ENCODE results near the gene FPGS.

Gene FPGS

DNA sequence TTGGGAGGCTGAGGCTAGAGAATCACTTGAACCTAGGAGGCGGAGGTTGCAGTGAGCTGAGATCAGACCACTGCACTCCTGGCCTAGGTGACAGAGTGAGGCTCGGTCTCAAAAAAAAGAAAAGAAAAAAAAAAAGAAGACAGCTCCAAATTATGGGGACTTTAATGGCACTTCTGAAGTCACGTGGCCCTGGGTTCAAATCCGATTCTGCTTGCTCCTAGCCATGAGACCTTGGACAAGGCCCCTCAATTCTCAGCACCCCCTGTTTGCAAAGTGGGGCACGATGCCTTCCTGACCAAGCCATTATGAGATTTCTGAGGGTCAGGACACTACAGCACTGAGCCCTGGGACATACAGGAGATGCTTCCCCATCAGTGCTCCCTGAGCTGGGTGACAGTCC, 52.8 kb downstream of the FPGS start:
- in situ Hi-C loops (cut with MboI; ENCODE audit: low sequenced_read_pairs), result no loop called here

DNA sequence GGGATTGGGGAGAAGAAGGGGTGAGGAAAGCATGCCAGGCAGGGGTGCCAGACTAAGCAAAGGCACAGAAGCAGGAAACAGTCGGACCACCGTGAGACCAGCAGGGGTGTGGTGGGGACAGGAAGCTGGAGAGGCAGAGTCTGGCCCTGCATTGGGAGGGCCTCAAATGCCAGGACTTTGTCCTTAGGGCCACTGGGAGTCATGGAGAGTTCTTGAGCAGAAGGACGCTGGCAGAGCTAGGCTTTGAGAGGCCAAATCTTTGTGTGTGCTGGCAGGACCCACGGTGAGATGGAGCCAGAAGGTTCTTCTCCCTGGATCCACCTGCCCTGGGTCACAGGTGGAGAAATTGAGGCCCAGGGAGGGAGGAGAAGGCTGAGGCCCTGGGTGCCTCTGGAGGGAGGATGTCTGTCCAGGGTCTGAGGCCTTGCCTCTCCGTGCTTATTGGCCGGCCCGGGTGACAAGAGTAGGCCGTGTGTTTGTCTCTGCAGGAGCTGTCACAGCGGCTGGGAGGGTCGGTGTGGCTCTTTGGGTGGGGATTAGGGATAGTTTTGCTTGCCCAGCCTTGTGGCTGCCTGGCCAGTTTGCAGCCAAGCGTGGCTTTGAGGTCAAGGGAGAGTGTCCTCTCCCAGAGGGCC, 53.5 kb downstream of the FPGS start:
- in situ Hi-C loops (cut with MboI; ENCODE audit: low sequenced_read_pairs), result no loop called here

DNA sequence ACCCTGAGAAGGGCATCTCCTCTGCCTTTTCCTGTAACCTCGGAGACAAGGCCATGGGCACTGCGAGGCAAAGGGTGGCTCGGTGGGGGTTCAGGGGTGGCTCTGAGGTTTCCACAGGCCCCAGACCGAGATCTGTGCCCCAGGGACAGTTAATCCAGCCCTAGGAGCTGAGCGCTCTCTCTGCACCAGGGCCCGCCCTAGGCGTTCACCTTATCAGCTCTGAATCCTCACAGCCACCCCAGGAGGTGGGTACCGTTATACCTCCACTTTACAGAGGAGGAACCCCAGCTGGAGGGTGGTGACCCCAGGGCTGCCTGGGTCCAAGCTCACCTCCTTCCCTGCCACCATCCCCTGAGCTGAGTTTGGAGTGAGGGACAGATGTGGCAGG, 54.0 kb downstream of the FPGS start:
- in situ Hi-C loops (cut with MboI; ENCODE audit: low sequenced_read_pairs), result no loop called here

DNA sequence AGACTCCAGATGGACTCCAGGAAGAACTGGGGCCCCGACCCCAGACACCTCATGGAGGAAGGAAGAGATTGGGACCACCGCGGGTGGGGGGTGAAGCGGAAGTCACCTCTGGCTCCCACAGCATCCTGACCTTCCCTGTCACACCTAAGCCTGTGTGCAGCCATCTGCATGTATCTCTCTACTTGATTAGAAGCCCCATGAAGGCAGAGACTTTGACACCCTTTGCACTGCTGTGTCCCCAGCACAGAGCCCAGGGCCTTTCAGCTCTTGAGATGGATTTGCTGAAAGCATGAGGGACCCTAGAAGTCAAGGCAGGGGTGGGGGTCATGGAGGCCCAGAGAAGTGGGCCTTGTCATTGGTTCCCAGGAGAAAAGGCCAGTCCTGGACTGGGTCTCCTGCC, 54.6 kb downstream of the FPGS start:
- in situ Hi-C loops (cut with MboI; ENCODE audit: low sequenced_read_pairs), result no loop called here

DNA sequence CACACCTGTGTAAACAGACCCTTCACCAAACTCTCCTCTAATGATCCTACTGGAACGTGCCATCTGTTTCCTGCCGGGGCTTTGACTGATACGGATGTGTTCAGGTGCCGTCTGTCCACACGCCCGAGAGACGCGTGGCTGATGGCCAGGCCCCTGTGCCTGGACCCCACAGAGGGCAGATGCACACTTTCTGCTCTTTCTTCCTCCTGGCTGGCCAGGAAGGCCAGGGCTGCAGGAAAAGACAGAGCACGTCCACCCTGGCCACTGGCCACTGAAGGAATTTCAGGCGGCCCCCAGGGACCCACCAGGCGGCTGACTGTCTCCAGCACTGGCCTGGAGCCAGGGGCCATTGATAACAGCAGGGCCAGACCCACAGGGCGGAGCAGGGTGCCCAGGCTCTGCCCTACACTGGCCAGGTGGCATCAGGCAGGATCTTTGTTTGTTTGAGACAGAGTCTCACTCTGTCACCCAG, 55.4 kb downstream of the FPGS start:
- in situ Hi-C loops (cut with MboI; ENCODE audit: low sequenced_read_pairs), result no loop called here

DNA sequence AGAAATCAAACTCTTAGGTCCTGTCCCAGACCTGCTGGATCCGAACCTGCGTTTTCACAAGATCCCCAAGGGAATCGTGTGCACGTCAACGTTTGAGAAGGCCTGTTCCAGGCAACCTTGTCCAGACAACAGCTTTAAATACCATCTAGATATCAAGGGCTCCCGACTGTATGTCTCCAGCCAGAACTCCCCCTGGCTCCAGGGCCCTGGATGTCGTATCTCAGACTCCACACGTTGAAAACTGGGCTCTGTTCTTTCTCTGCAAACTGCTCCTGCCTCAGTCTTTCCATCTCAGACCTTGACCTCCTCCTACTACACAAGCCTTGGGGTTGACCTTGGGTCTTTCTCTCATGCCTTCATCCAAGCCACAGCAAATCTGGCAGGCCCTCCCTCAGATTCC, 57.6 kb downstream of the FPGS start:
- in situ Hi-C loops (cut with MboI; ENCODE audit: low sequenced_read_pairs), result loop anchor here (10.0 kb wide), 1 partner anchor 265 kb away; no protein-coding TSS in a partner anchor

DNA sequence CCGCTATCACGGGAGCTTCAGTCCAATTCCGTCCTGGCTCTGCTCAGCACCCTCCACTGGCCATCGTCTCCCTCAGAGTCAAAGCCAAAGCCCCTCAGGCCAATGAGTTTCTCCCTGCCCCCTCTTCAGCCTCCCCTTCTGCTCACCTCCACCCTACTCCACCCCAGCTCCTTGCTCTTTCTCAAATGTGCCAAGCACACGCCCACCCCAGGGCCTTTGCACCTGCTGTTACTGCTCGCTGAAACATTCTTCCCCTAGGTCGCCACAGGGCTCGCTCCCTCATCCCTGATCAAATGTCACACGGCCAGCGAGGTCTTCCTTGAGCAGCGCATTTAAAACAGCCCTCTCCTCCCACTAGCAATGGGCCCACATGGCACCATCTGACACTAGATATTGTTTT, 58.1 kb downstream of the FPGS start:
- in situ Hi-C loops (cut with MboI; ENCODE audit: low sequenced_read_pairs), result loop anchor here (10.0 kb wide), 1 partner anchor 266 kb away; no protein-coding TSS in a partner anchor

DNA sequence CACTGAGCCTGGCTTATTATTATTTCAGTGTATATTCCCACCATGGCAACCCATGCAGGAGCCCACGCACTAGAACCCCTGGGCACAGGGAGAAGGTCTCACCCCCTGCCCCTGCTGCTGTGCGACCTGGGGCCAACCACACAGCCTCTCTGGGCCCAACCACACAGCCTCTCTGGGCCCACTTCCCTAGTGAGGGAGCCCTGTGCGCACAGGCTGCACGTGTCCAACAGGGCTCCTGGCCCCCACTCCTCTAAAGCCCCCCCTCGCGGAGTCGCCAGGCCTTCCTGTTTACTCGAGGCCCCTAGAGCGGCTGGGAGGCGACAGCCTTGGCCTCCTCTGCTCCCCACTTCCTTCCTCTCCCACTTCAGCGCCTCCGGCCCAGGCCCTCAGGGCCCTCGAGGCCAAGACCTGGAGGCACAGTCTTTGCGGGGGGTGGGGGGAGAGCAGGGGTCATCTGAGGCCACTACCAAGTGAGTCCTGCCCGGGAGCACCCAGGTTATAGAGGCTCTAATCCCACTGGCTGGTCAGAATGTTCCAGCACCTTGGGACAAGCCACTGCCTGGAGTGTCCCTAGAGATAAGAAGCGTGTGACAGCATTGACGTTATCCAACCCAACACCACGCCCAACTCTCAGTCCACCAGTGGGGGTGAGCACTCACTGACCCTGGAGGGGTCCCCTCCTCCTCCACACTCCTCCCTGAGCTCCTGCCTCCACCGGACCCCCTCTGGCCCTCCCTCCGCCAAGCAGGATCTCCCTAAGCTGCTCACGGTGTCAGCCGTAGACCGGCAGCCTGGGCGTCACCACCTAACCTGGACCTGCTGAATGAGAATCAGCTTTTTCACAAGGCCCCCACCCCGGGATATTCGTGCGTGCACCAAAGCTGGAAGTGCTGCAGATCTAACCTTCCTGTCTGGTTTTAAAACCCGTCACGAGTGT, 59.7 kb downstream of the FPGS start:
- in situ Hi-C loops (cut with MboI; ENCODE audit: low sequenced_read_pairs), result loop anchor here (10.0 kb wide), 1 partner anchor 268 kb away; no protein-coding TSS in a partner anchor

DNA sequence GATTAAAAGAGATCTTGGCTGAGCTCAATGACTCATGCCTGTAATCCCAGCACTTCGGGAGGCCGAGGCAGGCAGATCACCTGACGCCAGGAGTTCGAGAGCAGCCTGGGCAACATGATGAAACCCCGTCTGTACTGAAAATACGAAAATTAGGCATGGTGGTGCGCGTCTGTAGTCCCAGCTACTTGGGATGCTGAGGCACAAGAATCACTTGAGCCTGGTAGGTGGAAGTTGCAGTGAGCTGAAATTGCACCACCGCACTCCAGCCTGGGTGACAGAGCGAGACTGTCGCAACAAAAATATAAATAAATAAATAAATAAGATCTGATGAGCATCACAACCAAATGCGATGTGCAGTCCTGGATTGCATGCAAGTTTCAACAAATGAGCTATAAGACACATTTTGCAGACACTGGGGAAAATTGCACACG, 60.5 kb downstream of the FPGS start:
- in situ Hi-C loops (cut with MboI; ENCODE audit: low sequenced_read_pairs), result loop anchor here (10.0 kb wide), 1 partner anchor 268 kb away; no protein-coding TSS in a partner anchor
